T-cell (primary cell): ENCODE results near the gene C2. TPM values are rescaled to one million over a fixed set of nuclear protein-coding genes. Genes with fewer than 3 reads are reported as not detected.
A peak's percentile ranks its signal among the peaks of the same experiment; 100 is the strongest.

Source experiments
- ATAC-seq, 4 experiments: fragments of 200-7000 bp in 3 of 4; fragments of 150-1000 bp in 1 of 4; cut with Tn5 transposase; replicated peaks in 1 of 4; 1 replicate in 3 of 4; 2 replicates in 1 of 4; pipeline ENCODE4 v1.10.0; 2021; ENCODE audit warnings: moderate library complexity in 3 of 4, mild to moderate bottlenecking in 2 of 4, moderate number of reproducible peaks in 1 of 4
- CTCF ChIA-PET, 2 donors: fragments of 300-600 bp; sonication (Branson Sonifier 250); formaldehyde crosslinking; loops; one replicate each; lab custom pipeline; 2022; ENCODE audit warnings: antibody characterized with exemption in 2 of 2; lab: Charles Lee
- POLR2A ChIA-PET, 2 donors: fragments of 300-600 bp; sonication (Branson Sonifier 250); formaldehyde crosslinking; loops; one replicate each; lab custom pipeline; 2022; ENCODE audit warnings: antibody characterized with exemption in 2 of 2; lab: Charles Lee
- DNase-seq, 35 experiments: peaks; one replicate each; pipeline versions ENCODE4 v3.0.0 to v3.0.0-alpha.2; 2013 to 2023
- H3K27ac ChIP-seq: one replicate; pipeline ENCODE4 v1.5.1; 2013; ENCODE audit warnings: low read length
- H3K27me3 ChIP-seq, 2 experiments: replicated peaks in 1 of 2; 1 replicate in 1 of 2; 2 replicates in 1 of 2; pipeline versions ENCODE4 v1.6.1 to v1.7.0; 2013; ENCODE audit warnings: low read length in 1 of 2, mixed read lengths in 1 of 2; ENCODE audit not compliant: control insufficient read depth in 2 of 2, insufficient read depth in 2 of 2; ENCODE audit errors: extremely low read depth in 1 of 2
- H3K36me3 ChIP-seq, 2 donors: 1 replicate in 1 of 2; 2 replicates in 1 of 2; pipeline versions ENCODE4 v1.6.1 to v1.7.0; 2013; ENCODE audit warnings: low read length in 1 of 2; ENCODE audit not compliant: control insufficient read depth in 2 of 2, insufficient read depth in 1 of 2; ENCODE audit errors: extremely low read depth in 1 of 2
- H3K4me1 ChIP-seq, 2 experiments: 1 replicate in 1 of 2; 2 replicates in 1 of 2; pipeline versions ENCODE4 v1.6.1 to v1.7.0; 2013; ENCODE audit warnings: low read length in 2 of 2, mixed read lengths in 1 of 2; ENCODE audit not compliant: insufficient read depth in 2 of 2, control insufficient read depth in 1 of 2; ENCODE audit errors: extremely low read depth in 1 of 2
- H3K4me3 ChIP-seq, 2 donors: 1 replicate in 1 of 2; 2 replicates in 1 of 2; pipeline versions ENCODE4 v1.5.1 to v1.7.0; 2013; ENCODE audit warnings: mild to moderate bottlenecking in 2 of 2, low read length in 1 of 2, moderate library complexity in 1 of 2; ENCODE audit not compliant: control insufficient read depth in 1 of 2; ENCODE audit errors: extremely low read depth in 1 of 2
- H3K9me3 ChIP-seq: 2 replicates; pipeline ENCODE4 v1.7.0; 2013
- H3K27ac Mint-ChIP-seq, 2 donors: one replicate each; pipeline ENCODE4 v1.8.0; 2020 to 2021; ENCODE audit warnings: mild to moderate bottlenecking in 2 of 2, mixed read lengths in 2 of 2
- H3K27me3 Mint-ChIP-seq, 2 donors: one replicate each; pipeline ENCODE4 v1.8.0; 2021 to 2022; ENCODE audit warnings: mixed read lengths in 2 of 2
- H3K36me3 Mint-ChIP-seq: one replicate; pipeline ENCODE4 v1.8.0; 2021; ENCODE audit warnings: mixed read lengths
- H3K4me1 Mint-ChIP-seq, 3 donors: one replicate each; pipeline ENCODE4 v1.8.0; 2020 to 2022; ENCODE audit warnings: mixed read lengths in 3 of 3, mild to moderate bottlenecking in 1 of 3
- H3K4me3 Mint-ChIP-seq, 3 donors: one replicate each; pipeline ENCODE4 v1.8.0; 2020 to 2022; ENCODE audit warnings: mild to moderate bottlenecking in 3 of 3, mixed read lengths in 3 of 3, moderate library complexity in 3 of 3
- H3K9me3 Mint-ChIP-seq, 3 donors: one replicate each; pipeline ENCODE4 v1.8.0; 2020 to 2022; ENCODE audit warnings: mixed read lengths in 3 of 3
- WGBS: methylation state at CpG from one replicate; pipeline ENCODE4 v1.1.5; 2013; ENCODE audit warnings: missing lambda C conversion rate; ENCODE audit not compliant: insufficient coverage; 5-methylcytosine and 5-hydroxymethylcytosine counted together
- total RNA-seq, 35 experiments: library from RNA in 6 of 35; stranded (reverse) in 6 of 35; fragments of 120-200 nt in 1 of 35; gene quantifications; one replicate each; pipeline versions ENCODE4 v1.2.1 to v1.2.4 and lab custom pipeline; 2013 to 2026

C2 gene
- total RNA-seq, 5 donors from 2014 or later (not counting 1 experiment from before 2014, with no cell fraction given) = 1.3 to 5.1 (median 3.7) TPM

GRCh38 chr6:31963921-31964320 is 36.4 kb downstream of the C2 start:
- CTCF ChIA-PET = interaction anchor here in 1 of 2 donors (1.2 kb wide), 1 partner anchor 12 kb away, joined by 3 read pairs; no protein-coding TSS in a partner anchor
- Histone ChIP-seq H3K27ac (no peak overlapping the region), H3K4me3 (no peak overlapping the region), H3K27me3 (no peaks in the 10 kb centered on the region), H3K9me3 (no peaks in the 10 kb centered on the region), H3K4me1 (peaks cover 5 to 16% of the 10 kb centered on the region in 2 experiments), H3K36me3 (peaks cover 38 to 92% of the 10 kb centered on the region in 2 donors)
- H3K9me3 Mint-ChIP-seq = no peaks in the 10 kb centered on the region
- peaks cover 26 to 37% (median 30%) of the 10 kb centered on the region in 3 donors for H3K4me1 Mint-ChIP-seq
- no peak for ATAC-seq
- POLR2A ChIA-PET = interaction anchor here in 1 of 2 donors (0.6 kb wide), 1 partner anchor 165 kb away, joined by 3 read pairs; no protein-coding TSS in a partner anchor
- H3K27me3 Mint-ChIP-seq = no peaks in the 10 kb centered on the region
- H3K36me3 Mint-ChIP-seq = peaks cover 67% of the 10 kb centered on the region
- 98% methylated on average over 11 of the region's 19 CpGs for whole genome bisulfite sequencing
- no peak for DNase-seq
- no peak overlapping the region for H3K27ac Mint-ChIP-seq
- H3K4me3 Mint-ChIP-seq = no peak overlapping the region

GRCh38 chr6:31965700-31966099 is 38.2 kb downstream of the C2 start:
- Mint-ChIP-seq H3K9me3 (no peaks in the 10 kb centered on the region), H3K4me3 (no peak overlapping the region), H3K27ac (no peak overlapping the region), H3K27me3 (no peaks in the 10 kb centered on the region), H3K4me1 (peaks cover 23 to 34% (median 25%) of the 10 kb centered on the region in 3 donors), H3K36me3 (peaks cover 66% of the 10 kb centered on the region)
- no peaks in the 10 kb centered on the region for H3K27me3 ChIP-seq
- H3K4me1 ChIP-seq = peaks cover 0 to 6% of the 10 kb centered on the region in 2 experiments
- peaks cover 42 to 91% of the 10 kb centered on the region in 2 donors for H3K36me3 ChIP-seq
- ChIA-PET CTCF (interaction anchor here in 1 of 2 donors (1.6 kb wide), 1 partner anchor 15 kb away, joined by 3 read pairs; no protein-coding TSS in a partner anchor), POLR2A (interaction anchor here (0.5 to 0.6 kb wide), 3 partner anchors 11 to 307 kb away, joined by 3 to 4 read pairs (median 4); no protein-coding TSS in a partner anchor)
- WGBS = 96% methylated on average over 12 of the region's 13 CpGs
- ATAC-seq (no peak), DNase-seq (no peak)
- H3K27ac ChIP-seq = no peak overlapping the region
- no peaks in the 10 kb centered on the region for H3K9me3 ChIP-seq
- H3K4me3 ChIP-seq = no peak overlapping the region

DNA sequence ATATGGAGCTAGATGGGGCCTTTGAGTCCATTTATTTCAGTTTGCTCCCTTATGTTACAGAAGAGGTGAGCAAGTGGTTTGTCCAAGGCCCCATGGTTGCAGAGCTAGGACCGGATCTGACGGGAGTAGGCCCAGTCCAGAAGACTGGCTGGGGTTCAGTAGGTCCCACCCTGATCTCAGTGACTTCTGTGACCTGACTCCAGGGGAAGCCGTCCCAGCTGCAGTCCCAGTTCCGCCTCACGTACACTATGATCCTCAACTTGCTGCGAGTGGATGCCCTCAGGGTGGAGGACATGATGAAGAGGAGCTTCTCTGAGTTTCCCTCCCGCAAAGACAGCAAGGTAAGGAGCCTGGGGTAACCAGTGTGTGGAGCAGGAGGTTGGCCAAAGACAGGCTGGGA is 39.0 kb downstream of the C2 start:
- Mint-ChIP-seq H3K4me3 (no peak overlapping the region), H3K27ac (no peak overlapping the region), H3K9me3 (no peaks in the 10 kb centered on the region), H3K27me3 (no peaks in the 10 kb centered on the region), H3K4me1 (peaks cover 26 to 35% (median 27%) of the 10 kb centered on the region in 3 donors), H3K36me3 (peaks cover 58% of the 10 kb centered on the region)
- no peak for DNase-seq
- Histone ChIP-seq H3K36me3 (peaks cover 39 to 83% of the 10 kb centered on the region in 2 donors), H3K9me3 (no peaks in the 10 kb centered on the region), H3K4me3 (no peak overlapping the region), H3K4me1 (peaks cover 2 to 14% of the 10 kb centered on the region in 2 experiments), H3K27me3 (no peaks in the 10 kb centered on the region), H3K27ac (no peak overlapping the region)
- ATAC-seq = no peak
- WGBS = 98% methylated on average over 7 of the region's 7 CpGs
- ChIA-PET CTCF (interaction anchor here in 1 of 2 donors (0.7 kb wide), 1 partner anchor 768 kb away, joined by 3 read pairs; no protein-coding TSS in a partner anchor), POLR2A (interaction anchor here (0.6 to 0.7 kb wide), 2 partner anchors 11 to 111 kb away, joined by 4 to 7 read pairs; no protein-coding TSS in a partner anchor)

DNA sequence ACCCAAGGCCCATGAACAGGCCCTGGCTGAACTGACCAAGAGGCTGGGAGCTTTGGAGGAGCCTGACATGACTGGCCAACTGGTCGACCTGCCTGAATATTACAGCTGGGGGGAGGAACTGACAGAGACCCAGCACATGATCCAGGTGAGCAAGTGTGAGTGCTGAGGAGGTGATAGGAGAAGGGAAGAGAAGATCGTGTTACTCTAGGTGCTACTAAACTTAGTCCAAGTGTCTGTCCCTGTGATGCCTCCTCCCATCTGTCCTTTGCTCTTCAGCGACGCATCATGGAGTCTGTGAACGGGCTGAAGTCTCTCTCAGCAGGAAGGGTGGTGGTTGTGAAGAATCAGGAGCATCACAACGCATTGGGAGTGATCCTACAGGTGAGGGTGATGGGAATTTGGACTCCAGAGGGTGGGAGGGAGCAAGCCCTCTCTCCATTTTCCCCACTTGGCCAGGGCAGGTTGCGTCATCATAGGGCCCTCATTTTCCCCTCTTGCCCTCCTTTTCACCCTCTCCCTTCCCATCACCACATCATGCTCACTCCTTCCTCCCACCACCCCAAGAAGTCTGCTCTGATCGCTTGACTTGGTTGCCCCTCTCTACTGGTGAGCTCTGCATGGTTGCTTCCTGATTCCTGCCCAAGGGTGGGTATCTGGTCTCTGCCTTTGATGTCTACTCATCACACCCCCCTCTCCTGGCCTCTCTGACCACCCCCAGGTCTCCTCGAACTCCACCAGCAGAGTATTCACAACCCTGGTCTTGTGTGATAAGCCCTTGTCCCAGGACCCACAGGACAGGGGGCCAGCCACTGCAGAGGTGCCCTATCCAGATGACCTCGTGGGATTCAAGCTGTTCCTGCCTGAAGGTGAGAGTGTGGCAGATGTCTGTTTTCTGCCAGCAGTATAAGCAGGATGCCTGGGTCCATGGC is 39.7 kb downstream of the C2 start:
- CTCF ChIA-PET = no interaction called here
- Mint-ChIP-seq H3K27ac (peak overlapping the region in 1 of 2 donors; percentile 52), H3K27me3 (no peaks in the 10 kb centered on the region), H3K36me3 (peaks cover 51% of the 10 kb centered on the region), H3K9me3 (no peaks in the 10 kb centered on the region), H3K4me1 (peaks cover 22 to 35% (median 27%) of the 10 kb centered on the region in 3 donors), H3K4me3 (no peak overlapping the region)
- POLR2A ChIA-PET = no interaction called here
- no peak for ATAC-seq
- no peak for DNase-seq
- no peaks in the 10 kb centered on the region for H3K9me3 ChIP-seq
- peaks cover 3 to 17% of the 10 kb centered on the region in 2 experiments for H3K4me1 ChIP-seq
- no peak overlapping the region for H3K27ac ChIP-seq
- peaks cover 33 to 76% of the 10 kb centered on the region in 2 donors for H3K36me3 ChIP-seq
- H3K27me3 ChIP-seq = no peaks in the 10 kb centered on the region
- H3K4me3 ChIP-seq = no peak overlapping the region
- WGBS = 90% methylated on average over 4 of the region's 10 CpGs

- ATAC-seq (no peak), DNase-seq (no peak)
- Mint-ChIP-seq H3K4me3 (no peak overlapping the region), H3K9me3 (no peaks in the 10 kb centered on the region), H3K27ac (no peak overlapping the region), H3K27me3 (no peaks in the 10 kb centered on the region), H3K4me1 (peaks cover 28 to 40% (median 33%) of the 10 kb centered on the region in 3 donors), H3K36me3 (peaks cover 44% of the 10 kb centered on the region)
- Histone ChIP-seq H3K4me1 (peaks cover 7 to 22% of the 10 kb centered on the region in 2 experiments), H3K27ac (no peak overlapping the region), H3K27me3 (no peaks in the 10 kb centered on the region), H3K4me3 (no peak overlapping the region), H3K9me3 (no peaks in the 10 kb centered on the region), H3K36me3 (peaks cover 33 to 69% of the 10 kb centered on the region in 2 donors)
- ChIA-PET CTCF (no interaction called here), POLR2A (no interaction called here)
- 94% methylated on average over 3 of the region's 3 CpGs for WGBS
Measured at GRCh38 chr6:31967926-31968320, 40.4 kb downstream of the C2 start.

DNA sequence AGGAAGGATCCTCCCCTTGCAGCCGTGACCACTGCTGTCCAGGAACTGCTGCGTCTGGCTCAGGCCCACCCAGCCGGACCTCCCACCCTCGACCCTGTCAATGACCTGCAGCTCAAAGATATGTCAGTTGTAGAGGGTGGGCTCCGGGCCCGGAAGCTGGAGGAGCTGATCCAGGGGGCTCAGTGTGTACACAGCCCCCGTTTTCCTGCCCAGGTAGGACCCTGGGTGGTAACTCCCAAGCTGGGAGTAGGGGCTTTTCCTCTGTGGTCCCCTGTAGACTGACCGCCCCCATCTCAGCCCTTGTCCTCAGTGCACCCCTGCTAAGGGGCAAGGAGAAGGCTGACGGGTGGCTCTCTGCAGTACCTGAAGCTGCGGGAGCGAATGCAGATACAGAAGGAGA is 40.8 kb downstream of the C2 start:
- peaks cover 33 to 65% of the 10 kb centered on the region in 2 donors for H3K36me3 ChIP-seq
- Mint-ChIP-seq H3K27ac (no peak overlapping the region), H3K4me3 (no peak overlapping the region), H3K9me3 (no peaks in the 10 kb centered on the region), H3K4me1 (peaks cover 32 to 44% (median 37%) of the 10 kb centered on the region in 3 donors), H3K36me3 (peaks cover 40% of the 10 kb centered on the region), H3K27me3 (no peaks in the 10 kb centered on the region)
- H3K9me3 ChIP-seq = no peaks in the 10 kb centered on the region
- H3K4me1 ChIP-seq = peaks cover 11 to 26% of the 10 kb centered on the region in 2 experiments
- DNase-seq = no peak
- ChIA-PET CTCF (no interaction called here), POLR2A (no interaction called here)
- H3K27me3 ChIP-seq = no peaks in the 10 kb centered on the region
- 96% methylated on average over 9 of the region's 11 CpGs for WGBS
- H3K27ac ChIP-seq = no peak overlapping the region
- ATAC-seq = no peak
- no peak overlapping the region for H3K4me3 ChIP-seq
